GM23248 (cell line): Measurements from ENCODE around the gene RHOB.

ENCODE experiments used
- EZH2 ChIP-seq: fragments of 200-600 bp; sonication (generic); IDR thresholded peaks from 2 replicates; pipeline ENCODE4 v1.6.1; 2018; ENCODE audit warnings: antibody characterized with exemption, mild to moderate bottlenecking; ENCODE audit not compliant: insufficient read depth, poor library complexity, severe bottlenecking
- EZH2phosphoT487 ChIP-seq: fragments of 200-600 bp; sonication (generic); IDR thresholded peaks from 2 replicates; pipeline ENCODE4 v1.6.1; 2018; ENCODE audit warnings: antibody characterized with exemption, moderate library complexity, mild to moderate bottlenecking, low read depth; ENCODE audit not compliant: insufficient read depth

DNA sequence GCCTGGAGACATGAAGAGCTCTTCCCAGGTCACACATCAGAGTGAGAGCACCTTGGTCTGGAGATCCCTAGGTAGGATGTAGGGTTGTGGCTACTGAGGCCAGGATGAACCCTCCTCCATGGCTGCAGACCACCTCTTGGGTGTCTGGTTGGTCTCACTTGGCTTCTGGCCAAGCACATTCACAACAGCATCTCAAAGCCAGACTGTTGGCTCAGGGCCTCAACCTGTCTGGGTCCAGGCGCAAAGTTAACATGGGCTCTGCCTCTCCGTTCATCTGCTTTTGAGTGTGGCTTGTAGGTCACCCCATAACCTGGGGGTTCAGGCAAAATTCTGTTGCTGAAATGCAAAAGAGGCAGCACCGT, 40.1 kb downstream of the RHOB start:
- TF ChIP-seq EZH2 (no peak), EZH2phosphoT487 (no peak)
